Activated CD4-positive, alpha-beta T cell treated with anti-CD3 and anti-CD28 coated beads, Interleukin-10, Interleukin-2, amounts not matched to agents 100 ng/mL and 50 ng/mL, durations not matched to agents 16 hours and 8 hours (primary cell): ENCODE results near the gene GDPD5.

ENCODE experiments used
- DNase-seq: peaks from one replicate; pipeline ENCODE4 v3.0.0-alpha.2; 2020

The GDPD5 gene

GRCh38 chr11:75525433-75526191, at the start of gene GDPD5:
GDPD5 (minus strand) TSS chr11:75525941; CDS start chr11:75477735, 48,206 bp downstream.
- DNase-seq, result peak; percentile 89

- no peak for DNase-seq
These were observed 49.2 kb upstream of the GDPD5 start for GRCh38 chr11:75574698-75575602.

GRCh38 chr11:75572744-75573143, 47.0 kb upstream of the GDPD5 start:
- DNase-seq, result no peak

- no peak for DNase-seq
These were observed 45.9 kb upstream of the GDPD5 start for GRCh38 chr11:75571625-75572024.

- DNase-seq, result no peak
These were observed 44.9 kb upstream of the GDPD5 start for GRCh38 chr11:75570559-75571139.

- no peak for DNase-seq
These were observed 43.0 kb upstream of the GDPD5 start for GRCh38 chr11:75568616-75569219.

- no peak for DNase-seq
These were observed 42.2 kb upstream of the GDPD5 start for GRCh38 chr11:75567971-75568370.

- DNase-seq, result no peak
These were observed 41.1 kb upstream of the GDPD5 start for GRCh38 chr11:75566763-75567279.

- DNase-seq, result no peak
These were observed 40.4 kb upstream of the GDPD5 start for GRCh38 chr11:75565916-75566762.

GRCh38 chr11:75565221-75565814, 39.6 kb upstream of the GDPD5 start:
- no peak for DNase-seq

- no peak for DNase-seq
These were observed 38.3 kb upstream of the GDPD5 start for GRCh38 chr11:75563978-75564552.

GRCh38 chr11:75563501-75563977, 37.8 kb upstream of the GDPD5 start:
- no peak for DNase-seq

GRCh38 chr11:75562836-75563484, 37.2 kb upstream of the GDPD5 start:
- DNase-seq, result no peak

GRCh38 chr11:75562048-75562835, 36.5 kb upstream of the GDPD5 start, which contains the start of gene SERPINH1:
SERPINH1 (plus strand) TSS chr11:75562253; CDS start chr11:75566350, 4,097 bp downstream.
- peak; percentile 87 for DNase-seq

GRCh38 chr11:75561426-75562047, 35.8 kb upstream of the GDPD5 start:
- DNase-seq, result no peak

- no peak for DNase-seq
These were observed 34.9 kb upstream of the GDPD5 start for GRCh38 chr11:75560644-75561043.

GRCh38 chr11:75558939-75559843, 33.5 kb upstream of the GDPD5 start:
- no peak for DNase-seq
